H7 (cell line): ENCODE measurements around the gene AKNA. TPM values are rescaled to one million over a fixed set of nuclear protein-coding genes. Genes with fewer than 3 reads are reported as not detected.

ENCODE experiments used
- DNase-seq: peaks from one replicate; pipeline ENCODE4 v3.0.0; 2012
- H3K27me3 ChIP-seq: 2 replicates; pipeline ENCODE4 v1.6.0; 2011; ENCODE audit warnings: mild to moderate bottlenecking, low read length; ENCODE audit not compliant: control insufficient read depth, insufficient read depth
- H3K36me3 ChIP-seq: replicated peaks from 2 replicates; pipeline ENCODE4 v1.5.1; 2011; ENCODE audit warnings: low read length; ENCODE audit not compliant: control insufficient read depth, insufficient read depth
- H3K4me3 ChIP-seq: 2 replicates; pipeline ENCODE4 v1.5.1; 2011; ENCODE audit warnings: low read depth, mild to moderate bottlenecking, control low read depth, low read length, moderate library complexity; ENCODE audit not compliant: insufficient read depth
- total RNA-seq: library from RNA; depleted of rRNA; stranded (reverse); fragments of >200 nt; shearing (Covaris generic); gene quantifications from 2 replicates; pipeline ENCODE4 v1.2.3, GENCODE V29; 2014

AKNA gene
- total RNA-seq, 1 experiment from 2014 or later: 17.4 TPM

DNA sequence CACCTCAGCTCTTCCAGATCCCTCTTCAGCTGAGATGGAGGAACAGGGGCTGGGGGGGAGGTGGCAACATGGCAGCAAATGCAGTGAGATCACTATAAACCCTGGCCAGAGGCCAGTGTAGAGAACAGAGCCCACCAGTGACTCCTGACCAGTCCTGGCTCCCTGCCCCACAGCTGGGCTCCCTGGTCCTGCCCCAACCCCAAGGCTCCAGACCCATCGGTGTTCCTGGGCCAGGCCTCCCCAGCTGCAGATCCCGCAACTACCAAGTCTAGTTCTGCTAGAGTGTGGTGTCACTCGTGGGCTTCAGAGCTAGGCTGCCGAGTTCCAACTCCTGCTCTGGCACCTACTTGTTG is 16.8 kb downstream of the AKNA start:
- peaks cover 6% of the 10 kb centered on the region for H3K36me3 ChIP-seq
- DNase-seq: no peak
- no peaks in the 10 kb centered on the region for H3K27me3 ChIP-seq
- H3K4me3 ChIP-seq: no peak overlapping the region

DNA sequence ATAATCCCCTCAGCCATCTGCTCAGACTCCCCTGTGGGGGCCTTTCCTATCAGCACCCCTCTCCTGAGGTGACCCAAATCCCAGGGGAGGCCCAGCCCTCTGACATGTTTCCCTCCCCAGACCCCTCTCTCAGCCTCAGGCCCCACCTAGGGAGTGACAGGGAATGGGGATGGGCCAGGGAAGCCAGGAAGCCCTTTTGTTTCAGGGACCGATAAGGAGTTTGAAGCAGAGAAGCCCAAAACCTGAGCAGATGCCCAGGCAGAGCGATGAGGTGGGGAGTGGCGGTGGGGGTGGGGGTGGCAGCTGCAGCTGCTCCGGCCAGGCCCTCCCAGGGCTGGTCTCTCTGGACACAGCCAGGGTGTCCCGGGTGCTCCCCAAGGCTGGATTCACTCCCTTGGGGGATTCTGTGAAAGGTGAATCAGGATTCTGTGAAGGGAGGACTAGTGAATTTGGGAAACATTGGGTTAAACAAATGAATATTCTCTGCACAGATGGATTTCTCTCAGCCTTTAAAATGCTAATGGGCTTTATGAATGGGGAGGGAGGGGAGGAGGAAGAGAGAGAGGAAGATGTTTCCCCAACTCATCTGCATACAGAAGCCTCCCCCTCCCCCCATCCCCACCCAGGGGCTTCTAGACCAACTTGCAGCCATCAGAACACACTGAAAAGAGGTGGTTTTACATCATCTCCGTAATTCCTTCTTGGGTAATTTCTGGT is 17.4 kb downstream of the AKNA start:
- peak; percentile 90 for DNase-seq
- Histone ChIP-seq H3K36me3 (peaks cover 6% of the 10 kb centered on the region), H3K4me3 (no peak overlapping the region), H3K27me3 (no peaks in the 10 kb centered on the region)

DNA sequence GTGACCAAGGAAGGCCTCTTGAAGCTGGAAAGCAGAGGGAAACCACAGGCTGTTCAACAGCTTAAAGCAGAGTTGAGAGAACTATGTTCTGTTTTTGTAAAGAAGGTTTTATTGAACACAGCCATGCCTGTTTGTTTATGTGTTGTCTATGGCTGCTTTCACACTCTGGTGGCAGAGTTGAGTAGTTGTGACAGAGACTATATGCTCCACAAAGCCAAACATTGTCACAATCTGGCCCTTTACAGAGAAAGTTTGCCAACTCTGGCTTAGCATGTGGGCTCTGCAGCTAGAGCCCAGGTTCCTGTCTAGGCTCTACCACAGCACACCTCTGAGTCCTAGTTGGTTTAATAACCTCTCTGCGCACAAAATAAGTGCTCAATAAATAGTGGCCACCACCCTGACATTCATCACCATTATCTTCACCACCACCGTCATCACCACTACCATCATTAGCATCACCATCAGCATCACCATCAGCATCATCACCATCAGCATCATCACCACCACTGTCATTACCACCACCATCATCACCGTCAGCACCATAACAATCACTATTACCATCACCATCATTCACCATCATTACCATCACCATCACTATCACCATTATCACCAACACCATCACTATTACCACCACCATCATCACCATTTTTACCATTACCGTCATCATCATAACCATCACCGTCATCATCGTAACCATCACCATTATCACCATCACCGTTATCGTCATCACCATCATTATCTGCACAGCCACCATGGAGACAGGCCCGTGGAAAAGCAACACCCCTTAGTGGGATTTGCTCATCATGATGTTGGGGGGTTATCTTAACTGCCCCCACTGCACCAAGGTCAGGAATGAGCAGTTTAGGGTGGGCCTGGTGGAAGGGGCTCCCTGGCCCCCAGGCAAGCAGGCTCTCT is 18.3 kb downstream of the AKNA start:
- no peaks in the 10 kb centered on the region for H3K27me3 ChIP-seq
- peaks cover 7% of the 10 kb centered on the region for H3K36me3 ChIP-seq
- no peak for DNase-seq
- no peak overlapping the region for H3K4me3 ChIP-seq

DNA sequence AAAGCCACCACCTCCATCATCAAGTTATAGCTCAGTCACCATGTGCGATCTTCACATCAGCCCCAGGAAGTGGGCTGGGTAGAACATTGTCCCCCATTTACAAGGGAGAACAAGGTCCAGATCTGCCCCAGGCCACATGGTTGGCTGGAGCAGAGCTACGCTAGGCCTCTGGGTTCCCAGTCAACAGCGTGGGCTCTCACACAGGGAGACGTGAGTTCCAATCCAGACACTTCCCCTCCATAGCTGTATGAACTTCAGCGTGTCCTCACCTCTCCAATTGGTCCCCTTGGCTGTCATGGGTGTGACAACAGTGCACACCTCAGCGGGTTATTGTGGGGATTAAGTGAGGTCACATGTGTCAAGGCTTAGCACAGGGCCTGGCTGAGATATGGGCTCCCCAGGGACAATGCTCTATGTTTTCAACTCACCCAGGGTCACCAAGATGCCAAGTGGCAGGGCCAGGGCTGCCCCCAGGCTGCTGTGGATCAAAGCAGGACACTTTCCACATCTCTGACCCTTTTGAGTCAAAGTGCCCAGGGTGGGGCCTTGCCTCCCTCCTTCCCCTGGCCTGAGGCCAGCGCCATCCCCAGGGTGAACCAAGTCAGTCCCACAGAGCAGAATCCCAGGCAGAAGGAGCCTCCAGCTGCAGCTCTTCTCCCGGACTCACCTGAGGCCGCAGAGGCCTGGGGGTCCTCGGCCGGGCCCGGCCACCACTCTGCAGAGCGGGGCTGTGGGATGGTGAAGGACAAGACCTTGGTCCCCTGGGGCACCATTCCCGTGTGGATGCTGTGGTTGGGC is 19.8 kb downstream of the AKNA start:
- DNase-seq: no peak
- H3K4me3 ChIP-seq: no peak overlapping the region
- peaks cover 8% of the 10 kb centered on the region for H3K36me3 ChIP-seq
- H3K27me3 ChIP-seq: no peaks in the 10 kb centered on the region

DNA sequence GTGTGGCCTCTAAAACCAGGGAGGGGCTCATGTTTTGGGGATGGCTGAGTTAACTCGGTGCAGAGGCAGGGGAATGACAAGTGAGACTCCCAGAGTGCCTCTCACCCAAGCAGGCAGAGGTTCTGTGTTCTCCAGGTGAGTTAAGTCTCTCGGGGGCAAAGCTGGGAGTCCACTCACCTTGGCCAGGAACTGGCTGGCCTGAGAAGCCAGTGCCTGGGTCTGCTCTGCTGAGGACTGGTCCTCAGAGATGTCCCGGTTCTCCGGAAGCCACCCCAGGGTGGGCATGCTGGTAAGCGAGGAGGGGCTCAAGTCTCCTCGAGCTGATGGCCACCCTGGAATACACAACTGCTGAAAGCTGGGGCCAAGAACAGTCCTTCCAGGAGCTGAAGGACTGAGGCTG is 20.4 kb downstream of the AKNA start:
- peaks cover 8% of the 10 kb centered on the region for H3K36me3 ChIP-seq
- no peaks in the 10 kb centered on the region for H3K27me3 ChIP-seq
- no peak overlapping the region for H3K4me3 ChIP-seq
- DNase-seq: no peak

DNA sequence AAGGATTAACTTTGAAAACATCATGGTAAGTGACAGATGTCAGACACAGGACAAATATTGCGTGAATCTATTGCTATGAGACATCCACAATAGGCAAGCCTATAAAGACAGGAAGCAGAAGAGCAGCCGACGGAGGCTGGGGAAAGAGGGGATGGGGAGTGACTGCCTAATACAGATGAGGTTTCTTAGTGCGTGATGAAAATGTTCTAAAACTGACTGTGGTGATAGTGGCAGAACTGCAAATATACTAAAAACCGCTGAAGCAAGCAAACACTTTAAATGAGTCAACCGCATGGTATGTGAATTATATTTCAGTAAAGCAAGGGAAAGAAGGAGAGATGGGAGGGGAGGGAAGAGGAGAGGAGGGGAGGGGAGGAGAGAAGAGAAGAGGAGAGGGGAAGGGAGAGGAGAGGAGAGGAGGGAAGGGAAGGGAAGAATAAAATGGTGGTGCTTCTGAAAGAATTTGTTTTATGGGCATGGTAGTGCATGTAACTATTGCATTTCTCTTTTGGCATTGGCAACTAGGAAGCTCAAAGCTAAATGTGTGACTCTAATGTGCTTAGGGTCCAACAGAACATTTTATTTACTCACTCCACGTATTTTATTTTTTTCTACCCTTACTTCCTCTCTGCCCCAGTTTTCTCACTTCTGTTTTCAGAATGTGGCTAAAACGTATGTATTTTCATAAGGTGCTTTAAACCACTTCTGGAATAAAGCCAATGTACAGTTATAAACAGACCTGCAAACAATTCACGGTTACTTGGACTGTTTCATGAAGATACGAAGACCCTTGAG is 21.3 kb downstream of the AKNA start:
- DNase-seq: no peak
- H3K4me3 ChIP-seq: no peak overlapping the region
- H3K36me3 ChIP-seq: peaks cover 10% of the 10 kb centered on the region
- no peaks in the 10 kb centered on the region for H3K27me3 ChIP-seq

DNA sequence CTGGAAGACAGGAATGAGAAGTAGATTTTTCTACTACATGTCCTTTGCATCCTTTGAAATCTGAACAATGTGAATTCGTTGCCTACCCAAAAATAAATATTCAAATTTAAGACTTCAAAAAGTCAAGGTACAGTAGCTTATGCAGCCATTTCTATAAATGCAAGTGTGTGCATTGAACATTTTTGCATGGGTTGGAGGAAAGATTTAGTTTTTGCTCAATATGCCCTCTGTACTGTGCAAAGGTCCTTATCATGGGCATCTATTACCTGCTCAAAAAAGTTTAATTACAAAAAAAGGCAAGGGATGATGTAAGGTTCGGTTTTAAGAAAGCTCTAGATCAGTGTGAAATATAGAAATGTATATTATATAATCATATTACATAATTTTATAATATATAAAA is 22.6 kb downstream of the AKNA start:
- no peak overlapping the region for H3K4me3 ChIP-seq
- H3K27me3 ChIP-seq: no peaks in the 10 kb centered on the region
- H3K36me3 ChIP-seq: peaks cover 11% of the 10 kb centered on the region
- no peak for DNase-seq

DNA sequence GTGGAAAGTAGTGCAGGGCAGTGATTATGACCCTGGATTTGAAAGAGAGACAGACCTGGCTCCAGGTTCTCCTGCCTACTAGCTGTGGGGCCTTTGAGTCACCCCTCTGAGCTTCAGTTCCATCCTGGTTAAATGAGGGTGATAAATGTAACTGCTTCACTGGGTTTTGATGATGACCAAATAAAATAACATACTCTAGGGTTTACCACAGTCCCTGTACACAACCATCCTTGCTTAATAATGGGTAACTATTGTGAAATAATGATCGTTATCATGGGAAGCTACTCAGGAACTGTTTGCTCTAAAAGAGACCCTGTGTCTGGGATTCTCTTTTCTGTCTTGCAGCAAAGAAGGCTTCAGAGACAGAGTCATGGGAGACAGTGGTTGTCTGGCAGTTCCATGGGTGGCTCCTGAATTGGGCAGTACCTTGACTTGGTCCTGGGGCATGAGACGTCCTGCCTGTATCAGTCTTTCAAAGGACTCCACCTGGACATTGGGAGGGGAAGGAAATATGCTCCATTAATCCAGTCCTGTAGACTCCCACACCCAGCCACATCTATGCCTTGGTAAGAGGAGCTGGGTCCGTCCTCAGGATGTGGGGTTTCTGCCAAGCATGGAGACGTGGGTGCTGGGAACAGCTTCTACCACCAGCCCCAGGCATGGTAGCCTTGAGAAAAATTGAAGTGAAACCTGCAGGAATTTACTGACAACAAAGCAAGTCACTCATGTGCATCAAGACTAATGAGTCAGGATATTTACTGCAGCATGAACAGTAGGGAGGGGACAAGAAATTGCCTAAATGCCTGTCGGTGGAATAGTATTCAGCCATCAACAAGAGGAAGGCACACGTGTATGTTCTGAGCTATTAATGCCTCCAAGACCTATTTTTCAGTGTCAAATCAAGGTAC is 23.4 kb downstream of the AKNA start:
- Histone ChIP-seq H3K27me3 (no peaks in the 10 kb centered on the region), H3K36me3 (peaks cover 12% of the 10 kb centered on the region), H3K4me3 (no peak overlapping the region)
- DNase-seq: no peak

DNA sequence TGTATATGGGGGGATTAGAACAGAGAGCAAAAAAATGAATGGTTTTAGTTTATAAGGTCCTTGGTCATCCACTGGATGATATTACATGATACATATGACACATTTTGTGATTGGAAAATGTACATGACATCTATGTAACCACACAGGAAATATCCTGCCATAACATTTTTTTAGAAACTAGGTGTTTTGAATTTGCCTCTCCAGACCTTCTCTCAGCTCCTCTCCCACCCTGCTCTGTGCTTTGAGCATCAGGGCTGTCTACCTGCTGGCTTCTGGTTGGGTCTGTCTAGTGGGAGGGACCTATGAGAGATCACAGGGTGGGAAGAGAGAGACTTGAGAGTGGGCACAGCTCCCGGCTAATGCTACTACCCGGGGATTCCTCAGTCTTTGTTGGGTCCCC is 24.4 kb downstream of the AKNA start:
- H3K36me3 ChIP-seq: peaks cover 14% of the 10 kb centered on the region
- H3K4me3 ChIP-seq: no peak overlapping the region
- H3K27me3 ChIP-seq: no peaks in the 10 kb centered on the region
- no peak for DNase-seq

DNA sequence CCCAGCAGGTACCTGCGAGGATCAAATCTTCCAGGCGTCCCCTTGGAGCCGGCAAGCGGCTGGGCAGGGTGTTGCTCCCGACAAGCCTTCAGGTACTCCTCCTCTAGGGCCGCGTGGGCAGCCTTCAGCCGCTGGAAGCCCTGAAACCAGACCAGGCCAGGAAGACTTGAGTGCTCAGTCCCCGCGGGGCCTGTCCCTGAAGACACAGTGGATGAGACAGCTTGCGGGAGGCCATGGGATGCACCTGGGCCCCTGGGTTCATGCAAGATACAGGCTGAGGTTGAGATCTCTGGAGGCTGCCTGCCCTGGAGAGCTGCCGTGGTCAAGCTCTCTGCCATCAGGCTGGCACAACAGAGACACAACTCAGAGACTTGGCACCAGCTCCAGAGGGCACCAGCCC is 25.4 kb downstream of the AKNA start:
- no peak overlapping the region for H3K4me3 ChIP-seq
- H3K36me3 ChIP-seq: peaks cover 15% of the 10 kb centered on the region
- DNase-seq: no peak
- no peaks in the 10 kb centered on the region for H3K27me3 ChIP-seq

DNA sequence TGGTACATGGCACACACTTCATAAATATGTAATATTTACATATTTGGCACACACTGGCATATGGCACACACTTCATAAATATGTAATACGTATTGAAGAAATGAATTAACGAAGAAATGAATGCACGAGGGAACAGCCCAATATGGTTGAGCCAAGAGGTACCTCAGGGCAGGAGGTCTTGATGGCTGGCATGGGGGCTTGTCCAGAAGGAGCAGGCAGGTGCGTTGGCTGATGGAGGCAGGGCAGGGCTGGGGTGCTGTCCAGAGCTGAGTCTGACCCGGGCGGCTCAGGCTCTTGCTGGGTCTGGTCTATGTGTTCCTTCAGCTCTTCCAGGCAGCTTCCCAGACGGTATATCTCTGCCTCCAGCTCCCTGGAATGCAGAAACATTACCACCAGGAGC is 26.2 kb downstream of the AKNA start:
- DNase-seq: no peak
- Histone ChIP-seq H3K27me3 (no peaks in the 10 kb centered on the region), H3K4me3 (no peak overlapping the region), H3K36me3 (peaks cover 14% of the 10 kb centered on the region)

DNA sequence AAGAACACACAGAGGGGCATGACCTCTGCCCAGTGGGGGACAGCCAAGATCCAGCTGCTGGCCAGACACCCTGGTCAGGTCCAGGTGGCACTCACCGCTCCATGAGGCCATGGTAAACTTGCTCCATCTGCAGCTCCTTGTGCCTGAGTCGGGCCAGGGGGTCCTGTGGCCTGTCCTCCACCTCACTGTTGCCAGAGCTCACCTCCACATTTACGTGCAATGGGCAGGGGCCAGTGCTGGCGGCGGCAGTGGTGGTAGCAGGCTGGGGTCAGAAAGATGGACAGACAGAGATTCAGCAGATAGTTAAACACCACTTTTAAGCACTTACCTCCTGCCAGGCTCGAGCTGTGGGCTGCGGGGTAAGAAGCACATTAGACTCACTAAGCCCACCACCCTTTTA is 28.0 kb downstream of the AKNA start:
- Histone ChIP-seq H3K36me3 (peaks cover 17% of the 10 kb centered on the region), H3K27me3 (no peaks in the 10 kb centered on the region), H3K4me3 (no peak overlapping the region)
- no peak for DNase-seq

DNA sequence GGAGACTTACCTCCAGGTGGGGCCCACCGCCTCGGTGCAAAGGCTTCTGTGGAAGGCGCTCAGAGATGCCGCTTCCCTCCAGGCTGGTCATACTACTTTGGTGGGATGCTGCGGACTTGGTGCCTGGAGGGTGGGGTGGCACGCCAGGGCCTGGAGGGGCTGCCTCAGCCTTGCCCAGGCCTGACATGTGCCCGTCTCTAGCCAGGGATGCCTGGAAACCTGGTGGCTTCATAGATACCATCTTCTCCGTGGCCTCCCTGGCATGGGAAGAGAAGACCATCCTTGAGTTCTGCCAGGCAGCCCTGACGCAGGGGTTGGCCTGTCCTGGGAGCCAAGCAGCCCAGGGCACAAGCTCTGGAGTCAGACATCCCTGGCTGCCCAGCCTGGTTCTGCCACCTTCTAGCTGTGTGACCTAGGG is 29.9 kb downstream of the AKNA start:
- no peak for DNase-seq
- H3K27me3 ChIP-seq: no peaks in the 10 kb centered on the region
- H3K36me3 ChIP-seq: peaks cover 16% of the 10 kb centered on the region
- no peak overlapping the region for H3K4me3 ChIP-seq
